Lung (tissue), 12 donors: Measurements from ENCODE around the gene RNF20. TPM values are rescaled to one million over a fixed set of nuclear protein-coding genes. Genes with fewer than 3 reads are reported as not detected.
"Not testable (repeated sequence)": the region's sequence is repeated elsewhere in the genome, so short reads cannot be mapped to it uniquely, and the experiment has no call there.

Experiments used
- ATAC-seq: fragments of 200-7000 bp; cut with Tn5 transposase; one replicate; pipeline ENCODE4 v1.9.1; 2020; ENCODE audit warnings: moderate number of reproducible peaks; ENCODE audit not compliant: insufficient read depth, low FRiP score
- DNase-seq, 3 donors: peaks; one replicate each; pipeline ENCODE4 v3.0.0-alpha.2; 2013 to 2017
- H3K27ac ChIP-seq, 2 donors: one replicate each; pipeline ENCODE4 v1.5.1; 2013; ENCODE audit warnings: mild to moderate bottlenecking in 2 of 2, moderate library complexity in 2 of 2, control low read depth in 1 of 2, inconsistent platforms in 1 of 2, low read depth in 1 of 2, low read length in 1 of 2
- H3K27me3 ChIP-seq, 3 donors: one replicate each; pipeline ENCODE4 v1.5.1; 2013; ENCODE audit warnings: low read length in 2 of 3; ENCODE audit not compliant: control insufficient read depth in 3 of 3, insufficient read depth in 3 of 3
- H3K36me3 ChIP-seq, 4 donors: one replicate each; pipeline ENCODE4 v1.5.1; 2013; ENCODE audit warnings: low read length in 4 of 4, mild to moderate bottlenecking in 1 of 4, moderate library complexity in 1 of 4; ENCODE audit not compliant: control insufficient read depth in 4 of 4, insufficient read depth in 4 of 4
- H3K4me1 ChIP-seq, 5 donors: one replicate each; pipeline ENCODE4 v1.5.1; 2013; ENCODE audit warnings: low read length in 5 of 5, mild to moderate bottlenecking in 2 of 5, moderate library complexity in 1 of 5; ENCODE audit not compliant: control insufficient read depth in 5 of 5, insufficient read depth in 5 of 5
- H3K4me3 ChIP-seq: one replicate; pipeline ENCODE4 v1.5.1; 2013; ENCODE audit warnings: mild to moderate bottlenecking, control low read depth, moderate library complexity
- H3K9ac ChIP-seq, 2 donors: one replicate each; pipeline ENCODE4 v1.5.1; 2013; ENCODE audit warnings: low read length in 2 of 2, control low read depth in 1 of 2; ENCODE audit not compliant: insufficient read depth in 1 of 2
- H3K9me3 ChIP-seq, 4 donors: one replicate each; pipeline ENCODE4 v1.5.1; 2013; ENCODE audit warnings: low read length in 3 of 4, mild to moderate bottlenecking in 1 of 4, moderate library complexity in 1 of 4; ENCODE audit not compliant: control insufficient read depth in 4 of 4, insufficient read depth in 3 of 4
- CTCF ChIP-seq: IDR thresholded peaks from 2 replicates; pipeline ENCODE4 v1.5.1; 2012; ENCODE audit warnings: mild to moderate bottlenecking; ENCODE audit errors: control extremely low read depth, extremely low read depth
- WGBS, 2 donors: extraction: QIAGEN DNeasy Blood & Tissue Kit; methylation state at CpG; one replicate each; pipeline ENCODE4 v1.1.7; 2013; 5-methylcytosine and 5-hydroxymethylcytosine counted together
- polyA plus RNA-seq, 2 donors: library from polyadenylated mRNA; stranded (reverse); fragments of 200-250 nt; gene quantifications; one replicate each; pipeline ENCODE4 v1.2.1, GENCODE V29; 2013
- total RNA-seq, 2 donors: library from RNA; depleted of rRNA in 1 of 2; stranded (reverse); fragments of >200 nt in 1 of 2; gene quantifications; one replicate each; pipeline ENCODE4 v1.2.1, GENCODE V29; 2014 to 2021
- donor health status: control.
- donor health status: control.
- donor health status: Bipolar disorder and iron deficiency.
- donor health status: healthy.
- donor health status: DM: yes; HTN: yes; CAD: no.

RNF20 gene
- total and polyA plus RNA-seq, 4 donors = 9.3 to 38.5 (median 23.0) TPM

GRCh38 chr9:101587332-101588043 is 53.8 kb downstream of the RNF20 start:
- WGBS, 2 donors = 88 to 89% methylated on average over 4 of the region's 4 CpGs
- ATAC-seq (no peak), DNase-seq (no peak)
- H3K27me3 ChIP-seq = no peaks in the 10 kb centered on the region
- H3K4me3 ChIP-seq = no peak overlapping the region
- H3K36me3 ChIP-seq = no peaks in the 10 kb centered on the region
- no peak for TF ChIP-seq CTCF
- H3K4me1 ChIP-seq = no peaks in the 10 kb centered on the region
- no peak overlapping the region for H3K9ac ChIP-seq
- no peak overlapping the region for H3K27ac ChIP-seq
- H3K9me3 ChIP-seq = no peaks in the 10 kb centered on the region

- not testable (repeated sequence) for H3K4me1 ChIP-seq, H3K36me3 ChIP-seq, H3K9me3 ChIP-seq, H3K27me3 ChIP-seq, ATAC-seq, H3K4me3 ChIP-seq, DNase-seq, H3K9ac ChIP-seq, H3K27ac ChIP-seq
- 91 to 94% methylated on average over 6 of the region's 6 CpGs for WGBS, 2 donors
These were observed 56.4 kb downstream of the RNF20 start for GRCh38 chr9:101590074-101590473.

- Histone ChIP-seq H3K27ac (no peak overlapping the region), H3K9ac (no peak overlapping the region), H3K27me3 (no peaks in the 10 kb centered on the region), H3K4me1 (no peaks in the 10 kb centered on the region), H3K36me3 (no peaks in the 10 kb centered on the region), H3K9me3 (no peaks in the 10 kb centered on the region), H3K4me3 (no peak overlapping the region)
- DNase-seq (no peak), ATAC-seq (no peak)
- no peak for TF ChIP-seq CTCF
- WGBS, 2 donors = 94 to 96% methylated on average over 3 of the region's 3 CpGs
These were observed 57.2 kb downstream of the RNF20 start for GRCh38 chr9:101590901-101591300.

GRCh38 chr9:101591787-101592446 is 58.3 kb downstream of the RNF20 start:
- Histone ChIP-seq H3K27me3 (no peaks in the 10 kb centered on the region), H3K27ac (no peak overlapping the region), H3K9me3 (no peaks in the 10 kb centered on the region), H3K9ac (no peak overlapping the region), H3K36me3 (no peaks in the 10 kb centered on the region), H3K4me1 (no peaks in the 10 kb centered on the region), H3K4me3 (no peak overlapping the region)
- TF ChIP-seq CTCF = no peak
- ATAC-seq (no peak), DNase-seq (no peak)
